PC-3 (cell line): ENCODE results near the gene USP17L22.
"Not testable (repeated sequence)": the region's sequence is repeated elsewhere in the genome, so short reads cannot be mapped to it uniquely, and the experiment has no call there.

Source experiments
- EZH2phosphoT487 ChIP-seq: fragments of 300-600 bp; sonication (generic); IDR thresholded peaks from 2 replicates; pipeline ENCODE4 v1.6.1; 2018; ENCODE audit warnings: mild to moderate bottlenecking, antibody characterized with exemption, low read length, borderline replicate concordance
- TF ChIP-seq, protein P1 (sequence below): fragments of 300-600 bp; sonication (generic); conservative IDR thresholded peaks from 2 replicates; pipeline ENCODE4 v1.5.1; 2017; ENCODE audit warnings: antibody characterized with exemption, low read depth, mild to moderate bottlenecking, low read length

DNA sequence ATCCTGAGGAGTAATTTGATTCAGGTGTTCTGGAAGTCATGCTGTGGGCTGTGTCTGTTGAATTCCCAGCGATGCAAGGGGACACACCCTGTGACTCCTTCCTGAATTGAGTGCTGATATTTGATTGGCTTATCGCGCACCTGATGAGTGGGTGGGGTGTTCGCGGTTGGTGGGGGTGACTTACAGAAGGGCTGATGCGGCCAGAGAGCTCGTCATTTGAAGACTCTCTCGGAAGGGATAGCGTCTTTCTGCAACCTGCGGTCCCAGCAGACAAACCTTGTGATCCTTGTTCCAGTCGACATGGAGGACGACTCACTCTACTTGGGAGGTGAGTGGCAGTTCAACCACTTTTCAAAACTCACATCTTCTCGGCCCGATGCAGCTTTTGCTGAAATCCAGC, 23.8 kb upstream of the USP17L22 start, which contains the start of gene USP17L17:
- TF ChIP-seq, protein P1, sequence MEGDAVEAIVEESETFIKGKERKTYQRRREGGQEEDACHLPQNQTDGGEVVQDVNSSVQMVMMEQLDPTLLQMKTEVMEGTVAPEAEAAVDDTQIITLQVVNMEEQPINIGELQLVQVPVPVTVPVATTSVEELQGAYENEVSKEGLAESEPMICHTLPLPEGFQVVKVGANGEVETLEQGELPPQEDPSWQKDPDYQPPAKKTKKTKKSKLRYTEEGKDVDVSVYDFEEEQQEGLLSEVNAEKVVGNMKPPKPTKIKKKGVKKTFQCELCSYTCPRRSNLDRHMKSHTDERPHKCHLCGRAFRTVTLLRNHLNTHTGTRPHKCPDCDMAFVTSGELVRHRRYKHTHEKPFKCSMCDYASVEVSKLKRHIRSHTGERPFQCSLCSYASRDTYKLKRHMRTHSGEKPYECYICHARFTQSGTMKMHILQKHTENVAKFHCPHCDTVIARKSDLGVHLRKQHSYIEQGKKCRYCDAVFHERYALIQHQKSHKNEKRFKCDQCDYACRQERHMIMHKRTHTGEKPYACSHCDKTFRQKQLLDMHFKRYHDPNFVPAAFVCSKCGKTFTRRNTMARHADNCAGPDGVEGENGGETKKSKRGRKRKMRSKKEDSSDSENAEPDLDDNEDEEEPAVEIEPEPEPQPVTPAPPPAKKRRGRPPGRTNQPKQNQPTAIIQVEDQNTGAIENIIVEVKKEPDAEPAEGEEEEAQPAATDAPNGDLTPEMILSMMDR = not testable (repeated sequence)
- TF ChIP-seq EZH2phosphoT487 = not testable (repeated sequence)
